ENCODE results near the gene KCNQ1.

The KCNQ1 gene

GRCh38 chr11:2426221-2426620 lies 18.6 kb upstream of the KCNQ1 start:
- DNase-seq: no peak

GRCh38 chr11:2426826-2427521 lies 17.8 kb upstream of the KCNQ1 start:
- no peak for DNase-seq

GRCh38 chr11:2427721-2428321 lies 17.0 kb upstream of the KCNQ1 start:
- no peak for DNase-seq

GRCh38 chr11:2428322-2428795 lies 16.4 kb upstream of the KCNQ1 start:
- DNase-seq: no peak

- DNase-seq: no peak
Measured at GRCh38 chr11:2431395-2431794, 13.4 kb upstream of the KCNQ1 start.

GRCh38 chr11:2432171-2432621 lies 12.6 kb upstream of the KCNQ1 start:
- DNase-seq: no peak

GRCh38 chr11:2432628-2433071 lies 12.2 kb upstream of the KCNQ1 start:
- DNase-seq: no peak

- no peak for DNase-seq
Measured at GRCh38 chr11:2433106-2433925, 11.5 kb upstream of the KCNQ1 start.

- DNase-seq: no peak
Measured at GRCh38 chr11:2434008-2434407, 10.8 kb upstream of the KCNQ1 start.

GRCh38 chr11:2434506-2435255 lies 10.1 kb upstream of the KCNQ1 start:
- no peak for DNase-seq

GRCh38 chr11:2435288-2436012 lies 9.4 kb upstream of the KCNQ1 start:
- DNase-seq: no peak

- no peak for DNase-seq
Measured at GRCh38 chr11:2436013-2436520, 8.7 kb upstream of the KCNQ1 start.

- DNase-seq: no peak
Measured at GRCh38 chr11:2436521-2437031, 8.2 kb upstream of the KCNQ1 start.

GRCh38 chr11:2437516-2437915 lies 7.3 kb upstream of the KCNQ1 start:
- no peak for DNase-seq

- no peak for DNase-seq
Measured at GRCh38 chr11:2439820-2440219, 5.0 kb upstream of the KCNQ1 start.

GRCh38 chr11:2440646-2441045 lies 4.2 kb upstream of the KCNQ1 start:
- no peak for DNase-seq

GRCh38 chr11:2441171-2441570 lies 3.6 kb upstream of the KCNQ1 start:
- DNase-seq: no peak

- DNase-seq: no peak
Measured at GRCh38 chr11:2442589-2442988, 2.2 kb upstream of the KCNQ1 start.

GRCh38 chr11:2443406-2443805 lies 1.4 kb upstream of the KCNQ1 start:
- no peak for DNase-seq

- DNase-seq: no peak
Measured at GRCh38 chr11:2443881-2444820, 657 bp upstream of the KCNQ1 start, which contains the start of gene TRPM5. Gene TRPM5 (minus strand): TSS chr11:2444514. CDS start chr11:2423036, 21,478 bp downstream.

Data from DMS79 treated with DMSO at 0.1 percent for 48 hours (cell line).